Neural cell (in vitro differentiated cells): ENCODE data around the gene USP4. TPM values are rescaled to one million over a fixed set of nuclear protein-coding genes. Genes with fewer than 3 reads are reported as not detected.

Experiments used
- H2AFZ ChIP-seq: fragments of 200-600, 300-800 bp; sonication (generic), shearing (Covaris generic); 2 replicates; pipeline ENCODE4 v1.6.0; 2014; ENCODE audit warnings: low read depth, mild to moderate bottlenecking, antibody characterized with exemption, low read length, moderate library complexity
- H3F3A ChIP-seq: fragments of 200-600 bp; shearing (Covaris generic); 2 replicates; pipeline ENCODE4 v1.6.1; 2016; ENCODE audit warnings: mild to moderate bottlenecking, moderate library complexity, mixed read lengths, antibody characterized with exemption, low read length; ENCODE audit not compliant: insufficient read depth, poor library complexity, severe bottlenecking
- H3K27ac ChIP-seq: fragments of 200-600, 300-800 bp; sonication (generic), shearing (Covaris generic); 2 replicates; pipeline ENCODE4 v1.5.1; 2014; ENCODE audit warnings: mild to moderate bottlenecking, low read length, moderate library complexity
- H3K27me3 ChIP-seq: fragments of 300-800, 200-600 bp; sonication (generic), shearing (Covaris generic); 2 replicates; pipeline ENCODE4 v1.6.0; 2014; ENCODE audit warnings: mild to moderate bottlenecking, low read depth, low read length, moderate library complexity; ENCODE audit not compliant: insufficient read depth
- H3K36me3 ChIP-seq: fragments of 300-800, 200-600 bp; sonication (generic), shearing (Covaris generic); 2 replicates; pipeline ENCODE4 v1.5.1; 2014; ENCODE audit warnings: mild to moderate bottlenecking, antibody characterized with exemption, low read length, moderate library complexity; ENCODE audit not compliant: insufficient read depth
- H3K4me2 ChIP-seq: fragments of 300-800, 200-600 bp; sonication (generic), shearing (Covaris generic); 2 replicates; pipeline ENCODE4 v1.6.0; 2014; ENCODE audit warnings: mild to moderate bottlenecking, low read length
- H3K4me3 ChIP-seq: fragments of 300-800, 200-600 bp; sonication (generic), shearing (Covaris generic); 2 replicates; pipeline ENCODE4 v1.5.1; 2014; ENCODE audit warnings: mild to moderate bottlenecking, low read length, moderate library complexity
- H3K79me2 ChIP-seq: fragments of 200-600 bp; shearing (Covaris generic); replicated peaks from 2 replicates; pipeline ENCODE4 v1.6.0; 2014; ENCODE audit warnings: mild to moderate bottlenecking, low read length, moderate library complexity; ENCODE audit not compliant: insufficient read depth
- H3K9ac ChIP-seq: fragments of 300-800, 200-600 bp; sonication (generic), shearing (Covaris generic); 2 replicates; pipeline ENCODE4 v1.6.1; 2016; ENCODE audit warnings: mild to moderate bottlenecking, low read length, mixed read lengths
- H3K9me2 ChIP-seq: fragments of 200-600 bp; shearing (Covaris generic); 2 replicates; pipeline ENCODE4 v1.6.1; 2016; ENCODE audit warnings: mild to moderate bottlenecking, low read length, mixed read lengths; ENCODE audit not compliant: insufficient read depth
- H3K9me3 ChIP-seq: fragments of 200-600, 300-800 bp; sonication (generic), shearing (Covaris generic); 2 replicates; pipeline ENCODE4 v1.6.1; 2016; ENCODE audit warnings: mild to moderate bottlenecking, mixed run types, low read length, moderate library complexity, mixed read lengths
- H4K20me1 ChIP-seq: fragments of 200-600 bp; shearing (Covaris generic); 2 replicates; pipeline ENCODE4 v1.6.1; 2016; ENCODE audit warnings: mild to moderate bottlenecking, mixed run types; ENCODE audit not compliant: insufficient read depth
- EP300 ChIP-seq: fragments of 450-650 bp; conservative IDR thresholded peaks from 2 replicates; pipeline ENCODE4 v1.6.1; 2014; ENCODE audit warnings: antibody characterized with exemption, mild to moderate bottlenecking, moderate library complexity; ENCODE audit not compliant: poor library complexity, severe bottlenecking
- EZH2 ChIP-seq: fragments of 200-600, 300-800 bp; shearing (Covaris generic), sonication (generic); IDR thresholded peaks from 2 replicates; pipeline ENCODE4 v1.6.1; 2014; ENCODE audit warnings: antibody characterized with exemption, low read length, borderline replicate concordance, mild to moderate bottlenecking; ENCODE audit not compliant: insufficient read depth, poor library complexity, severe bottlenecking
- MXI1 ChIP-seq: fragments of 450-650 bp; conservative IDR thresholded peaks from 2 replicates; pipeline ENCODE4 v1.6.1; 2014; ENCODE audit warnings: antibody characterized with exemption, mild to moderate bottlenecking; ENCODE audit not compliant: poor library complexity, severe bottlenecking
- POLR2AphosphoS5 ChIP-seq: IDR thresholded peaks from 2 replicates; pipeline ENCODE4 v1.6.1; 2012
- RAD21 ChIP-seq: fragments of 450-650 bp; conservative IDR thresholded peaks from 2 replicates; pipeline ENCODE4 v1.6.1; 2014; ENCODE audit warnings: antibody characterized with exemption, mild to moderate bottlenecking, moderate library complexity
- REST ChIP-seq: IDR thresholded peaks from 2 replicates; pipeline ENCODE4 v1.6.1; 2012; ENCODE audit warnings: borderline replicate concordance
- SMC3 ChIP-seq: fragments of 450-650 bp; conservative IDR thresholded peaks from 2 replicates; pipeline ENCODE4 v1.6.1; 2014; ENCODE audit warnings: antibody characterized with exemption, mild to moderate bottlenecking, moderate library complexity; ENCODE audit not compliant: poor library complexity
- TAF1 ChIP-seq: IDR thresholded peaks from 2 replicates; pipeline ENCODE4 v1.6.1; 2012; ENCODE audit warnings: low read depth
- polyA plus RNA-seq: library from polyadenylated mRNA; depleted of rRNA; stranded (reverse); fragments of >200 nt; gene quantifications from 2 replicates; pipeline ENCODE4 v1.2.3, GENCODE V29; 2014
- TF ChIP-seq, protein P1 (sequence below): fragments of 450-650 bp; IDR thresholded peaks from 2 replicates; pipeline ENCODE4 v1.5.1; 2014; ENCODE audit warnings: antibody characterized with exemption, mild to moderate bottlenecking, moderate library complexity; ENCODE audit not compliant: poor library complexity, severe bottlenecking

USP4 gene
- polyA plus RNA-seq, 1 donor from 2014 or later, result 35.5 TPM

GRCh38 chr3:49362561-49362960, 22.7 kb upstream of the USP4 start:
- no peak overlapping the region for H3K27ac ChIP-seq
- no peak overlapping the region for H3K4me3 ChIP-seq
- H3K79me2 ChIP-seq, result no peaks in the 10 kb centered on the region
- no peak overlapping the region for H3K4me2 ChIP-seq
- no peak overlapping the region for H3K9ac ChIP-seq
- H3K27me3 ChIP-seq, result no peaks in the 10 kb centered on the region
- H3K9me3 ChIP-seq, result no peaks in the 10 kb centered on the region
- no peaks in the 10 kb centered on the region for H3F3A ChIP-seq
- H4K20me1 ChIP-seq, result no peaks in the 10 kb centered on the region
- no peak overlapping the region for H2AFZ ChIP-seq
- no peaks in the 10 kb centered on the region for H3K36me3 ChIP-seq
- H3K9me2 ChIP-seq, result no peaks in the 10 kb centered on the region
- TF ChIP-seq, protein P1, sequence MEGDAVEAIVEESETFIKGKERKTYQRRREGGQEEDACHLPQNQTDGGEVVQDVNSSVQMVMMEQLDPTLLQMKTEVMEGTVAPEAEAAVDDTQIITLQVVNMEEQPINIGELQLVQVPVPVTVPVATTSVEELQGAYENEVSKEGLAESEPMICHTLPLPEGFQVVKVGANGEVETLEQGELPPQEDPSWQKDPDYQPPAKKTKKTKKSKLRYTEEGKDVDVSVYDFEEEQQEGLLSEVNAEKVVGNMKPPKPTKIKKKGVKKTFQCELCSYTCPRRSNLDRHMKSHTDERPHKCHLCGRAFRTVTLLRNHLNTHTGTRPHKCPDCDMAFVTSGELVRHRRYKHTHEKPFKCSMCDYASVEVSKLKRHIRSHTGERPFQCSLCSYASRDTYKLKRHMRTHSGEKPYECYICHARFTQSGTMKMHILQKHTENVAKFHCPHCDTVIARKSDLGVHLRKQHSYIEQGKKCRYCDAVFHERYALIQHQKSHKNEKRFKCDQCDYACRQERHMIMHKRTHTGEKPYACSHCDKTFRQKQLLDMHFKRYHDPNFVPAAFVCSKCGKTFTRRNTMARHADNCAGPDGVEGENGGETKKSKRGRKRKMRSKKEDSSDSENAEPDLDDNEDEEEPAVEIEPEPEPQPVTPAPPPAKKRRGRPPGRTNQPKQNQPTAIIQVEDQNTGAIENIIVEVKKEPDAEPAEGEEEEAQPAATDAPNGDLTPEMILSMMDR, result no peak
- TF ChIP-seq MXI1 (no peak), TAF1 (no peak), POLR2AphosphoS5 (no peak), EP300 (no peak), REST (no peak), EZH2 (no peak), RAD21 (no peak), SMC3 (no peak)

GRCh38 chr3:49359623-49360022, 19.8 kb upstream of the USP4 start:
- Histone ChIP-seq H3K4me3 (no peak overlapping the region), H2AFZ (no peak overlapping the region), H3F3A (no peaks in the 10 kb centered on the region), H3K9me2 (no peaks in the 10 kb centered on the region), H3K79me2 (peaks cover 6% of the 10 kb centered on the region), H4K20me1 (no peaks in the 10 kb centered on the region), H3K27me3 (no peaks in the 10 kb centered on the region), H3K27ac (no peak overlapping the region), H3K9ac (no peak overlapping the region), H3K4me2 (no peak overlapping the region), H3K36me3 (no peaks in the 10 kb centered on the region), H3K9me3 (no peaks in the 10 kb centered on the region)
- TF ChIP-seq REST (no peak), EZH2 (no peak), MXI1 (no peak), RAD21 (no peak), SMC3 (no peak), POLR2AphosphoS5 (no peak), EP300 (no peak), TAF1 (no peak)
- TF ChIP-seq, protein P1, result no peak
